H9 (cell line): Measurements from ENCODE around the gene NAA16. TPM values are rescaled to one million over a fixed set of nuclear protein-coding genes. Genes with fewer than 3 reads are reported as not detected.

ENCODE experiments used
- DNase-seq: peaks from one replicate; pipeline ENCODE4 v3.0.0-alpha.2; 2017
- H2AFZ ChIP-seq: one replicate; pipeline ENCODE4 v1.6.1; 2013; ENCODE audit warnings: mild to moderate bottlenecking, low read length, control low read depth, moderate library complexity
- H2AK5ac ChIP-seq: 2 replicates; pipeline ENCODE4 v1.6.1; 2013; ENCODE audit warnings: low read length, control low read depth, mixed read lengths; ENCODE audit not compliant: insufficient read length
- H2BK120ac ChIP-seq: one replicate; pipeline ENCODE4 v1.6.1; 2013; ENCODE audit warnings: low read depth, mild to moderate bottlenecking, low read length, control low read depth, inconsistent platforms; ENCODE audit not compliant: poor library complexity, severe bottlenecking
- H2BK12ac ChIP-seq: 2 replicates; pipeline ENCODE4 v1.6.1; 2013; ENCODE audit warnings: low read length, control low read depth, mixed read lengths, low read depth; ENCODE audit not compliant: insufficient read length
- H2BK15ac ChIP-seq: 2 replicates; pipeline ENCODE4 v1.6.1; 2013; ENCODE audit warnings: low read depth, low read length, control low read depth
- H2BK20ac ChIP-seq: one replicate; pipeline ENCODE4 v1.6.1; 2013; ENCODE audit warnings: low read depth, mild to moderate bottlenecking, low read length, control low read depth, inconsistent platforms; ENCODE audit not compliant: poor library complexity, severe bottlenecking
- H2BK5ac ChIP-seq: 2 replicates; pipeline ENCODE4 v1.6.1; 2013; ENCODE audit warnings: low read length, control low read depth, mixed read lengths; ENCODE audit not compliant: insufficient read length
- H3K14ac ChIP-seq: 2 replicates; pipeline ENCODE4 v1.6.1; 2013; ENCODE audit warnings: low read length, control low read depth; ENCODE audit not compliant: insufficient read depth
- H3K18ac ChIP-seq: 2 replicates; pipeline ENCODE4 v1.6.1; 2013; ENCODE audit warnings: low read depth, mild to moderate bottlenecking, mixed read lengths, low read length, control low read depth; ENCODE audit not compliant: insufficient read length
- H3K23ac ChIP-seq: 2 replicates; pipeline ENCODE4 v1.6.1; 2013; ENCODE audit warnings: low read length, control low read depth, mixed read lengths, low read depth; ENCODE audit not compliant: insufficient read length
- H3K23me2 ChIP-seq: 2 replicates; pipeline ENCODE4 v1.6.1; 2013; ENCODE audit warnings: low read depth, mild to moderate bottlenecking, mixed read lengths, low read length, control low read depth; ENCODE audit not compliant: insufficient read length, poor library complexity, severe bottlenecking
- H3K27ac ChIP-seq: 2 replicates; pipeline ENCODE4 v1.5.1; 2013; ENCODE audit warnings: low read length, control low read depth, mixed read lengths, low read depth; ENCODE audit not compliant: insufficient read length
- H3K27me3 ChIP-seq: 2 replicates; pipeline ENCODE4 v1.6.1; 2013; ENCODE audit warnings: low read length, control low read depth, inconsistent platforms; ENCODE audit not compliant: insufficient read depth
- H3K4ac ChIP-seq: 2 replicates; pipeline ENCODE4 v1.6.1; 2013; ENCODE audit warnings: low read depth, mild to moderate bottlenecking, control low read depth, inconsistent platforms, low read length, moderate library complexity
- H3K4me1 ChIP-seq: 2 replicates; pipeline ENCODE4 v1.6.1; 2013; ENCODE audit warnings: low read length, control low read depth, inconsistent platforms; ENCODE audit not compliant: insufficient read depth
- H3K4me2 ChIP-seq: 2 replicates; pipeline ENCODE4 v1.6.1; 2013; ENCODE audit warnings: low read length, control low read depth, mixed read lengths; ENCODE audit not compliant: insufficient read length, insufficient read depth
- H3K56ac ChIP-seq: 2 replicates; pipeline ENCODE4 v1.6.1; 2013; ENCODE audit warnings: low read depth, mild to moderate bottlenecking, mixed read lengths, low read length, control low read depth; ENCODE audit not compliant: insufficient read length
- H3K79me1 ChIP-seq: 2 replicates; pipeline ENCODE4 v1.6.1; 2013; ENCODE audit warnings: low read depth, mild to moderate bottlenecking, moderate library complexity, low read length, control low read depth, inconsistent platforms; ENCODE audit not compliant: insufficient read depth, poor library complexity, severe bottlenecking
- H3K79me2 ChIP-seq: 2 replicates; pipeline ENCODE4 v1.6.1; 2013; ENCODE audit warnings: low read length, control low read depth, inconsistent platforms; ENCODE audit not compliant: insufficient read depth
- H3K9ac ChIP-seq: 2 replicates; pipeline ENCODE4 v1.6.1; 2013; ENCODE audit warnings: low read length, control low read depth, mixed read lengths; ENCODE audit not compliant: insufficient read length; ENCODE audit errors: extremely low read depth
- H3K9me3 ChIP-seq: one replicate; pipeline ENCODE4 v1.6.1; 2013; ENCODE audit warnings: low read depth, low read length, inconsistent platforms; ENCODE audit not compliant: control insufficient read depth
- H3T11ph ChIP-seq: one replicate; pipeline ENCODE4 v1.6.1; 2013; ENCODE audit warnings: mild to moderate bottlenecking, low read length, control low read depth, inconsistent platforms
- H4K20me1 ChIP-seq: one replicate; pipeline ENCODE4 v1.6.1; 2013; ENCODE audit not compliant: control insufficient read depth, insufficient read length, insufficient read depth
- H4K5ac ChIP-seq: 2 replicates; pipeline ENCODE4 v1.6.1; 2013; ENCODE audit warnings: low read depth, mild to moderate bottlenecking, mixed read lengths, low read length, control low read depth; ENCODE audit not compliant: insufficient read length
- H4K8ac ChIP-seq: replicated peaks from 2 replicates; pipeline ENCODE4 v1.6.1; 2013; ENCODE audit warnings: low read length, control low read depth, mixed read lengths, low read depth; ENCODE audit not compliant: insufficient read length
- H4K91ac ChIP-seq: 2 replicates; pipeline ENCODE4 v1.6.1; 2013; ENCODE audit warnings: low read depth, mild to moderate bottlenecking, moderate library complexity, mixed read lengths, low read length, control low read depth; ENCODE audit not compliant: insufficient read length
- H3K27ac Mint-ChIP-seq, 3 experiments: 2 replicates in 2 of 3; 3 replicates in 1 of 3; pipeline ENCODE4 v1.8.0; 2020 to 2021; ENCODE audit warnings: mixed read lengths in 3 of 3, mild to moderate bottlenecking in 1 of 3, moderate library complexity in 1 of 3
- H3K27me3 Mint-ChIP-seq: 2 replicates; pipeline ENCODE4 v1.8.0; 2021; ENCODE audit warnings: low read depth, mild to moderate bottlenecking, moderate library complexity, mixed read lengths
- H3K36me3 Mint-ChIP-seq, 3 experiments: 2 replicates in 2 of 3; 3 replicates in 1 of 3; pipeline ENCODE4 v1.8.0; 2020 to 2021; ENCODE audit warnings: low read depth in 3 of 3, mixed read lengths in 3 of 3; ENCODE audit not compliant: insufficient read depth in 1 of 3
- H3K4me1 Mint-ChIP-seq, 2 experiments: 2 replicates each; pipeline ENCODE4 v1.8.0; 2020; ENCODE audit warnings: mixed read lengths in 2 of 2
- H3K4me3 Mint-ChIP-seq, 2 experiments: 2 replicates in 1 of 2; 3 replicates in 1 of 2; pipeline ENCODE4 v1.8.0; 2020 to 2021; ENCODE audit warnings: mild to moderate bottlenecking in 2 of 2, mixed read lengths in 2 of 2, moderate library complexity in 1 of 2
- H3K9me3 Mint-ChIP-seq, 2 experiments: 2 replicates in 1 of 2; 3 replicates in 1 of 2; pipeline ENCODE4 v1.8.0; 2020; ENCODE audit warnings: mild to moderate bottlenecking in 2 of 2, mixed read lengths in 2 of 2, moderate library complexity in 1 of 2
- CTCF ChIP-seq: fragments of 200-600 bp; sonication (generic); conservative IDR thresholded peaks from 3 replicates; pipeline ENCODE4 v1.8.0; 2021; ENCODE audit warnings: antibody characterized with exemption, mild to moderate bottlenecking
- WGBS: extraction: QIAGEN DNeasy Blood & Tissue Kit; methylation state at CpG from one replicate; pipeline ENCODE4 v1.1.7; 2013; ENCODE audit warnings: missing lambda C conversion rate, low lambda C conversion rate, mixed read lengths; ENCODE audit not compliant: insufficient read length; ENCODE audit errors: extremely low coverage; 5-methylcytosine and 5-hydroxymethylcytosine counted together
- total RNA-seq: library from RNA; stranded (reverse); gene quantifications from 2 replicates; pipeline ENCODE4 v1.2.1, GENCODE V29; 2021

Gene NAA16
- total RNA-seq, 1 experiment from 2014 or later: 37.7 TPM

- H4K91ac ChIP-seq: no peak overlapping the region
- H2BK15ac ChIP-seq: no peak overlapping the region
- no peak overlapping the region for H3K27ac ChIP-seq
- no peak overlapping the region for H3T11ph ChIP-seq
- no peaks in the 10 kb centered on the region for H3K9me3 ChIP-seq
- no peak overlapping the region for H2BK5ac ChIP-seq
- Mint-ChIP-seq H3K4me3 (no peak overlapping the region), H3K27ac (no peak overlapping the region), H3K27me3 (no peaks in the 10 kb centered on the region), H3K4me1 (peaks cover 7 to 12% of the 10 kb centered on the region in 2 experiments; a peak in 3 of 4 replicates), H3K9me3 (peaks cover 0 to 3% of the 10 kb centered on the region in 2 experiments; a peak in 2 of 5 replicates), H3K36me3 (no peaks in the 10 kb centered on the region)
- H3K4me2 ChIP-seq: no peak overlapping the region
- no peak for DNase-seq
- no peak overlapping the region for H3K4ac ChIP-seq
- no peak overlapping the region for H2BK120ac ChIP-seq
- no peak overlapping the region for H2AK5ac ChIP-seq
- no peaks in the 10 kb centered on the region for H3K79me1 ChIP-seq
- H2BK12ac ChIP-seq: no peak overlapping the region
- H3K14ac ChIP-seq: no peak overlapping the region
- H2AFZ ChIP-seq: no peak overlapping the region
- H3K4me1 ChIP-seq: no peaks in the 10 kb centered on the region
- no peak overlapping the region for H4K5ac ChIP-seq
- WGBS: no CpG with 5 or more reads among the region's 1 CpG
- no peak overlapping the region for H3K23ac ChIP-seq
- no peak overlapping the region for H3K56ac ChIP-seq
- H3K79me2 ChIP-seq: no peaks in the 10 kb centered on the region
- no peak overlapping the region for H3K18ac ChIP-seq
- TF ChIP-seq CTCF: no peak
- H3K27me3 ChIP-seq: no peaks in the 10 kb centered on the region
- no peaks in the 10 kb centered on the region for H4K20me1 ChIP-seq
- H2BK20ac ChIP-seq: no peak overlapping the region
- no peak overlapping the region for H4K8ac ChIP-seq
- no peak overlapping the region for H3K9ac ChIP-seq
- H3K23me2 ChIP-seq: no peaks in the 10 kb centered on the region
Observed at GRCh38 chr13:41295973-41296372, 15.1 kb upstream of the NAA16 start.
